DMS79 treated with DMSO at 0.1 percent for 48 hours (cell line): ENCODE results near the gene ZNF280C.
"Not testable (repeated sequence)": the region's sequence is repeated elsewhere in the genome, so short reads cannot be mapped to it uniquely, and the experiment has no call there.

Experiments
- DNase-seq: peaks from one replicate; lab custom pipeline; 2025; lab: John Stamatoyannopoulos, UW

The ZNF280C gene

DNA sequence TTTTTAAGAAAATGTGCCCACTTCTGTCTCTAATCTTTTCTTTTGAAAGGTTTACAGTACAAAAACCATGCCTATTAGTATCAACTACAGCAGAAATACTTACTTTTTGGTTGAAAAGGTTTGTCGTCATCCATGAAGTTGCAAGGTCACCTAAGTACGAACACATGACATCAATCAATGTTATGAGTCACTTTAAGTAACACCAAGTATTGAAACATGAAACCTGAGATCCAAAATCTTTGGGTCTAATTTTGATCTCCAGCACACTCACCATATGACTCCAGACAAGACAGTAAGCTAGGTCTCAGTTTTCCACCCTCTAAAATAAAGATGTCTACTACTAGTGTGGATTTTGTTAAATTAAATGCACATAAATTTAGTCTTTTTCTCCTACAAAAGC, 8.4 kb downstream of the ZNF280C start:
- DNase-seq, result no peak

DNA sequence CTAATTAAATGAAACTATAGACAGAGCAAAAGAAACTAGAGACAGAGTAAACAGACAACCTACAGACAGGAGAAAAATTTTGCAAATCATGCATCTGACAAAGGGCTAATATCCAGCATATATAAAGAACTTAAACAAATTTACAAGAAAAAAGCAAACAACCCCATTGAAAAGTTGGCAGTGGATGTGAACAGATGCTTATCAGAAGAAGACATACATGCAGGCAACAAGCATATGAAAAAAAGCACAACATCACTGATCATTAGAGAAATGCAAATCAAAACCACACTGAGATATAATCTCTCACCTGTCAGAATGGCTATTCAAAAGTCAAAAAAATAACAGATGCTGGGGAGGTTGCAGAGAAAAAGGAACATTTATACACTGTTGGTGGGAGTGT, 14.8 kb downstream of the ZNF280C start:
- no peak for DNase-seq

DNA sequence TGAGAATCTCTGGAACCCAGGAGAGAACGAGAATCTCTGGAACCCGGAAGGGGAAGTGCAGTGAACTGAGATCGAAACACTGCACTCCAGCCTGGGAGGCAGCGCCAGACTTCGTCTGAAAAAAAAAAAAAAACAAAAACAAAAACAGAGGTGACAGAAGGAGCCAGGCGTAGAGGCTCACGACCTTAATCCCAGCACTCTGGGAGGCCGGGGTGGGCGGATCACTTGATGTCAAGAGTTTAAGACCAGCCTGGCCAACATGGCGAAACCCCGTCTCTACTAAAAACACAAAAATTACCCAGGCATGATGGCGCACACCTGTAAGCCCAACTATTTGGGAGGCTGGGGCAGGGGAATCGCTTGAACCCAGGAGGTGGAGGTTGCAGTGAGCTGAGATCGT, 17.0 kb downstream of the ZNF280C start:
- DNase-seq, result no peak

DNA sequence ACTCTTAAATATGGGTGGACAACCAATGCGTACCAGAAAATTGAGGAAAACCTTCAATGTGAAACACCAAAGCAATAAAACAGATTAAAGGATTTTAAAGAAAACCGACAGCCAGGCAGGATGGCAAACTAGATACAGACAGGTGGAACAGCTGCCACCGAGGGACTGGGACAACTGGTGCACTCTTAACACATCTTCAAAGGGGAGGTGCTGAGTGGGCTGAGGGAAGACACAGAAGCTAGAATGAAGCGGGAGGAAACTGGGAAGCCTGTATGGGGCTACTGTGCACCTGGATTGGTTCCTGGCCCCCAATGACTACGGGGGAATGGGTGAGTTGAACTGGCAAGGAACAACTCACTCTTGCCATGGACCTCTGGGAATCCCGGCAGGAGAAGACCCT, 20.7 kb downstream of the ZNF280C start:
- DNase-seq, result no peak

DNA sequence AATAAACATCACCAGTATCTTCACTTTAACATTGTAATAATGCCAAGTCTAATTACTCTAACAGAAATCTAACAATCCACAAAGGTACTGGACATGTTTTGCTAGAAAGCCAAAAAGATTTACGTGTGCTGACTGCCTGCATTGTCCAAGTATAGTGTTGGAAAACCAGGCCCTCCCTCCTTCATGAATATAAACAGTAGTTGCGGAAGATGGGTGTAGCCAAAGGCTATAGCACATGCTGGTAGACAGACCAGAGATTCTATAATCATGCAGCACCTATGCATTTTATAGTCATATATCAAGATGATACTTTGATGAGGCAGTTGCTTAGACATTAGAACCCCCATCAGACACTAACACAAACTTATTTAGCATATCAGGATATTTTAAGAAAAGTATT, 22.6 kb downstream of the ZNF280C start:
- no peak for DNase-seq

DNA sequence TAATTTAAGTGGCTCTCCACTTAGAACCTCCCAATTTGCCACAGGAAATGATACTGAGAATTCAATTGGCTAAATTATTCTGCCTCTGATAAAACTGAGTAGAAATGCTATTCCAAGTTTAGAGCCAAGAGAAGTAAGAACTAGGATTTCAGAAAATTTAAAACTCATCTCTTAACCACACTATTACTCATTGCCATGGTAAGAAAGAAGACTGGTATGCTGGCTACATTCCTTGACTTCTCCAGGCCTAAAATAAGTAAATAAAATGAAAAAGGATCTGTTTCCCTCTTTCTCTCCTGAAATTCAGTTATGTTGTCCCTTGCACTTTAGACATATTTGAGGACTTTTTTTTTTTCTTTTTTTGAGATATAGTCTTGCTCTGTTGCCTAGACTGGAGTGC, 23.3 kb downstream of the ZNF280C start:
- DNase-seq, result no peak

DNA sequence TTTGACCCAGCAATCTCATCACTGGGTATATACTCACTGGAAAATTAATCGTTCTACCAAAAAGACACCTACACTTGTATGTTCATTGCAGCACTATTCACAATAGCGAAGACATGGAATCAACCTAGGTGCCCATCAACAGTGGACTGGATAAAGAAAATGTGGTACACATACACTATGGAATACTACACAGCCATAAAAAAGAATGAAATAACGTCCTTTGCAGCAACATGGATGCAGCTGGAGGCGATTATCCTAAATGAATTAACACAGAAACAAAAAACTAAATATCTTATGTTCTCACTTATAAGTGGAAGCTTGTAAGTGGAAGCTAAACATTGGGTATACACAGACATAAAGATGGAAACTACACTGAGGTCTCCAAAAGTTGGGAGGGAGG, 37.5 kb downstream of the ZNF280C start:
- DNase-seq, result not testable (repeated sequence)

DNA sequence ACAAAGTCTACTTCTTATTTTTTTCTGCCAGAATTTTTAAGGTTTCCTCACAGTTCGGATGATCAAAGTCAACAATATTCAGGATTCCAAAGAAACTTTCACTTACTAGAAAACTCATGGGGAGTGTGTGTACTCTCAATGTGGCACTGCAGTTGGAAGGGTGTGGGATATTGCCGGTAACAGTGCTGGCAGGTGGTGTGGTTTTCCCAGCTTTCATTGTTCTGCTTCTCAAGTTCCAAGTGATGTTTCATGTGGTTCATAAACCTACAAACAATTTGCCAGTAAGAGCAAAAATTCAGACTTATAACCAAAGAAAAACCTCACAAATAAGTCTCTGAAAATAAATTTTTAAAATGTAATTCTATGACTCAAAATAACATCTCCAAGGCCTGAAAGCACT, 39.8 kb downstream of the ZNF280C start:
- DNase-seq, result no peak

DNA sequence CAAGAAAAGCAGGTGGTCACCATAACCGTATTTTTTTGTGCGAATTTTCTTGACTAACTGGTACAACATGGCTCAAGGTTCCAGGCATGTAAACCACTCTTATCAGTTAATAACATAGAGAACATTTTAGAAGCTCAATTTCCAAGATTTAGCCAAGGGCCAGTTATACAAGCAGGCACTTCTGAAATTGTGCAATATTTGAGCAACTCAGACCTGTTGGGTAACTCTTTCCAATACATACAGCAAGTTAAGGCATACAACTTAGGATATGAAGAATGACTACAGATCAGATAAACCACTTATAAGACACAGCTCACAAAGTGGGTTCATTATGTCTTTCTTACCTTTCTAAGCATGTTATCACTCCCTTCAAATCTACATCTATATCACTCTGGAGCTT, 43.9 kb downstream of the ZNF280C start:
- DNase-seq, result no peak

DNA sequence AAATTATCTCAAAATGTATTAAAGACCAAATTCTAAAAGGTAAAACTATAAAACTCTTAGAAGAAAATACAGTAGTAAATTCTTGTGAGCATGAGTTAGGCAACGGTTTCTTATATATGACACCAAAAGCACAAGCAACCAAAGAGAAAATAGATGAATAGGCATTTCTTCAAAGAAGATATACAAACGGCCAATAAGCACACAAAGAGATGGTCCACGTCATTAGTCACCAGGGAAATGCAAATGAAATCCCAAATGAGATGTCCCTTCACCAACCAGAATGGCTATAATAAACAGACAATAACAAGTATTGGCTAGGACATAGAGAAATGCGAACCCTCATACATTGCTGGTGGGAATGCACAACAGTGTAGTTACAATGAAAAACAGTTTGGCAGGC, 52.4 kb downstream of the ZNF280C start:
- DNase-seq, result no peak

DNA sequence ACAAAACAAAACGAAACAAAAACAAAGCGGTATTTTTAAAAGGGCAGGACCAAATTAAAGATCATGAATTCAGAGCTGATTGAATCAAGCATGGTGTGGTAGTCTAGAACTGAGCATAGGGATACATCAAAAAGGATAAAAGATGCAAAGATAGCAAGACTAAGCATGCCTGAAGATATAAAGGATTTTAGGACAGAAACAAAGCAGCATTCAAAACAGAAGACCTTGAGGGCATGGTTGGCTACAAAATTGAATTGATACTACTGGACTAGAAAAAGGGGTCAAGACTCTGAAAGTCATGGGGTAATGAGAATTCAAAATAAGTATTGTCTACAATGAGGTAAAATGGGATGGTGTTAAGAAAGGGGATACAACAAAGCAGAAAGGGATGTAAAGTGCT, 55.3 kb downstream of the ZNF280C start:
- no peak for DNase-seq

DNA sequence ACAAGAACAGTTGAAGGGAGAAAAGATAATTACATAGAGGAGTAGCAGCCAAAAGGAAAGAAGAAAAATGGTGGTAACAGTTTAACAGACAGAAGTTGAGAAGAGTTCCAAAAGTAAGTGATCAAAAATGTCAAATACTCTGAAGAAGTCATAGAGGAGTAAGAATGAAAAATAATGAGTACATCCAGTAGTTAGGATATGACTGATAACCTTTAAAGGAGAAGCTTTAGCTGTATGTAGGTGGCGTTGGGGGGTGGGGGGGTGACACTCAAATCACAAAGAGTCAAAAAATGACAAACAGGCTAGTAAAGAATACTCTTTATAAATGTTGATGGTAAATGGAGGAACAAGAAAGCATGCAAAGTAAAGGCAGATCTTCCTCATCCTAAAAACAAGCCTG, 56.3 kb downstream of the ZNF280C start:
- no peak for DNase-seq

DNA sequence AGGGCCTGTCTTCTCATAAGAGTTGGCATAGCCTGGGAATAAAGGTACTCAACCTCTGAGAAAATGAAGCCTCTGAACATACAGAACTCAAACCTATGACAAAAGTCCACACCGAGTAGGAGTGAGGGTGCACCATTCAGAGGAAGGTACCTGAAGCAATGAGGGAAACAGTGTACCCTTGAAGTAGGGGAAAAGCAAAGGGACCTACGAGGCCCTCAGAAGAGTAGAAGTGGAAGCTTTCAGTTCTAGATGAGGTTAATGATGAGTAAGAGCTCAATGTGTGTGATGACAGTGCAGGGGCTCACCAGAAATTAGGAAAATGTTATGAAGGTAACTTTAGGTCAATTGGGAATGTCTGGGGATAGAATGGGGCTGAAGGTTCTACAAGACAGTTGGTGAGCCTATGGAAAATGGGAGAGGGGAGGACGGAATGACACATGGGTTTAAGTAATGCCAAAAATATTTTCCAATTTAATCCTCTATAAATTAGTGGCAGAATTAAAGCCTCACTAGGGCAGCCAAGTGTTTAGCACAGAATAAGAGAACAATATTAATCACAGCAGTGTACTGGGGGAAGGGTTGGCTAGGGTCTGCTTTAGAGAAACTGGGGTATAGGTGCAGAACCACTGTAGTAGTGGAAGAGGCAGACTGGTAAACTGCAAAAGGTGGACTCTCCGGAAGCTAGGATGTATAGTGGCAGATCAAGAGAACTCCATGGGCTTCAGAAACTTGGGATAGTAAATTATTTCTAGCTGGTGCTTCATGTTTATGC, 57.1 kb downstream of the ZNF280C start:
- DNase-seq, result no peak

DNA sequence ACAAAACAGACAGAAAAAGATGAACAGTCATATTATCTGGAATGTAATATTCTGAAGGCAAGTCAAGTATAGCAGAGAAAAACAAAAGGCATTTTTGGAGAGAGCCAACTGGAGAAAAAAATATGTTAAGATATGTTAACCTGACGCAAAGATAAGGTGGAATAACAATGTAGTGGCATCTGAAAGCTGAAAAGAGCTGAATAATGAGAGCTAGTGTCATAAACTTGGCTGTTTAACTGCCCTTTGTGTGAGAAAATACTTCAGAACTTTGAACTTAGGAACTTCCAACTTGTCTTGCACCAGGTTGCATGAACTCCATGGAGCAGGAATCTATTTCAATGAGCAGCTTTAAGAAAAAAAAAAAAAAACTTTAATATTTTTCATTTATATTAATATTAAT, 64.1 kb downstream of the ZNF280C start:
- no peak for DNase-seq

DNA sequence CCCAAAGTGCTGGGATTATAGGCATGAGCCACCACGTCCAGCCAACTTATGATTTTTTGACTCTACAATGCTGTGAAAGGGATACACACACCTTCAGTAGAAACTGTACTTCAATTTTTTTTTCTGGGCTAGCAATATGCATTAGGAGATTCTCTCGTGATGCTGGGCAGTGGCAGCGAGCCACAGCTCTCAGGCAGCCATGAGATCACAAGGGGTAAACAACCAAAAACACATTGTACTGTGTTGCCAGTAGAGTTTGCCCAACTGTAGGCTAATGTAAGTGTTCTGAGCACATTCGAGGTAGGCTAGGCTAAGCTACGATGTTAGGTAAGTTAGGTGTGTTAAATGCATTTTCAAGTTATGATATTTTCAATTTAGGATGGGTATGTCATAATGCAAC, 71.2 kb downstream of the ZNF280C start:
- DNase-seq, result no peak

DNA sequence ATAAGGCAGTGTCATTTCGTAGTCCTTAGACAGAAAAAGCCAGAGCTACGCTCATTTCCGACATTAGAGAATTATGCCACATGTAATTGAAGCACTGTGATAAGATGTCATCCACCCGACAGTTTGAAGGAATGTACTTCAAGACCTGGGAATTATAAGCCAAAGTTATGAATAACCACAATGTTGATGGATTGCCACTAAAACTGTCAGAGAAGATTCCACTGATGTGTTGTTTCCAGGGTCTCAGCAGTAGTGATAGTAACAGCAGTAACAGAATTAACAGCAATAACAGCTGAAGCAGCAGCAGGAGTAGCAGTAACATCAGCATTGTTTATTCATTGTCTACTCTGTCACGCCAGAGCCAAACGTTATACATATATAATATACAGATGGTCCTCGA, 72.2 kb downstream of the ZNF280C start:
- DNase-seq, result no peak

DNA sequence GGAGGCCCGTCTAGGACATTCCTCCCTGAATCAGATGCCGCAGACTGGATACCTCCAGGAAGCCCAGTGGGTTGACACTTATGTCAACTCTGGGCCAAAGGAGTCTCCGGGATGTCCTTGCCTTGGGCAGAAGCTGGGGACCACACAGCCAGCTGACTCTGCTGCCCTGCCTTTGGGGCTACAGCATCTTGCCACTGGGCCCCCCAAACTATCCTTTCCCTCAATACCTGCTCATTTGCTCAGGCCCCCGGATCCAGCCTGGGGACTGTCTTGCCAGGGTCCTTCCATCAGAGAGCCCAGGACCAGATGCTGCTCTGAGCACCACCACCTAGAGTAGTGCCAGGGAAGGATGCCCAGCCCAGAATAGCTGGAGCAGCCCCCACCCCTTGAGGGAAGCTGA, 77.9 kb downstream of the ZNF280C start:
- DNase-seq, result no peak

DNA sequence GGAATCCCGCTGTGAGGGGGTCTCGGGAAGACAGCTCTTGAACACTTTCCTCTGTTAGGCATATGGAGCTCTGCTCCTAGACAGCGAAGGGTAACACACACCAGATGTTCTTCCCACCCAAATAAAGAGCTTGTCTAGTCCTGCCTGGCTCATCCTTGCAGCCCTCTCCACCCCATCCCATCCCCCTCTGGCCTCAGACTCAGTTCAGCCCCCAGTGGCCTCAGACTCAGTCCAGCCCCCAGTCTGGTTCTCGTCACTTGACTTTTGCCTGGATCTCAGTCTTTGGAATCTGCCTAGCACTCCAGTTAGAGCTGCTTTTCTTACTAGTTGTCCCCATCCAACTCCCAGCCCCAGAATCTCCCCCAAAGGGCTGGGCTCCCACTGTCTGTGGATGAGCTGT, 82.0 kb downstream of the ZNF280C start:
- DNase-seq, result no peak

DNA sequence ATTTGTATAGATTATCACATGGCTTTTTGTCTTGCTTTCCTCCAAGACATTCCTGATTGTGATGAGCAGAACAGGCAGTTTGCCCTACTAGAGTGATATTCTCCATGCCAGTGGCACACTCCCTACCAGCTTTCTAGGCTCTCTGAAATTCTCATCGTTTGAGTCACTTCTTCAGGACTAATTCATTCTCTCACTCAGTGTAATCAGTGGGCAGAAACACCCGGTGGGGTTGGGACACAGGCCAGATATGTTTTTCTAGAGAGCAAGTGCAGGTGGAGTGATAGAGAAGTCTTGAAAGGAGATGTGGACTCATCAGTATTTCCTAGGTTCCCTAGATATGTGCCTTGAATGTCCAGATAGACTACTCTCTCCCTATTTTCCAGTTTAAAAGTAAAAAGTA, 83.8 kb downstream of the ZNF280C start:
- DNase-seq, result no peak

DNA sequence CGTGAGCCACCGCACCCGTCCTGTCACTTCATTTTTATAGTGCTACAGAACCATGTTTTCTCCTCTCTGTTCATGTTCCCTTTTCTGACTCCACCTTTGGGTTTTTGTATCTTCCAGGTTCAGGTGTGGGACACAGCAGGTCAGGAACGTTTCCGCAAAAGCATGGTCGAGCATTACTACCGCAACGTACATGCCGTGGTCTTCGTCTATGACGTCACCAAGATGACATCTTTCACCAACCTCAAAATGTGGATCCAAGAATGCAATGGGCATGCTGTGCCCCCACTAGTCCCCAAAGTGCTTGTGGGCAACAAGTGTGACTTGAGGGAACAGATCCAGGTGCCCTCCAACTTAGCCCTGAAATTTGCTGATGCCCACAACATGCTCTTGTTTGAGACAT, 84.5 kb downstream of the ZNF280C start:
- DNase-seq, result no peak

DNA sequence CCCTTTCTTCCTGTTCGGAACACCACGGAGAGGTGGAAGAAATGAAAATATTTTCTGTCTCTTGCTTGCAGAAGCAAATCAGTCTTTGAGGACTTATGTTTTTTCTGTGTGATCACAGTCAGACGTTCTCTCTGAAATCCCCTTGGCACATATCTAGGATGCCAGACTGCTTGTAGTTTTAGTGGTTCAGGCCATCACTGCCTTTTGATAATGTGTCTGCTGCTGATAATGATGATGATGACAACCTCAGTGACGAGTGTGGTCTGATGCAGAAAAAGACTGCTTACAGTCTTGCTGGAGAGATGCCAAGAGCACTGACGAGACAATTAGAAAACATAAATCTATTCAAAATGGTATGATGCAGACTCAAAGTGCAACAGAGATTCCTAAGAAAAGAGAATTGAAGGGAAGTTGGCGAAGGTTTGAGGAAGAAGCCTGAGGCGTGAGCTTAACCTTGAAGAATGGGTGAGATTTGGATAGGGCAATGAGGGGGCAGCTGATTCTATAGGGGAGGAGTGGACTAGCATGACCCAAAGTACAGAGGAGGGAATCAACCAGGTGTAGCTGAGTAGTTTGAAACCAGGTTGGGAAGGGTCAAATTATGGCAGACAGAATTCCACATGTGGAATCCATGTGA, 89.0 kb downstream of the ZNF280C start:
- DNase-seq, result no peak

DNA sequence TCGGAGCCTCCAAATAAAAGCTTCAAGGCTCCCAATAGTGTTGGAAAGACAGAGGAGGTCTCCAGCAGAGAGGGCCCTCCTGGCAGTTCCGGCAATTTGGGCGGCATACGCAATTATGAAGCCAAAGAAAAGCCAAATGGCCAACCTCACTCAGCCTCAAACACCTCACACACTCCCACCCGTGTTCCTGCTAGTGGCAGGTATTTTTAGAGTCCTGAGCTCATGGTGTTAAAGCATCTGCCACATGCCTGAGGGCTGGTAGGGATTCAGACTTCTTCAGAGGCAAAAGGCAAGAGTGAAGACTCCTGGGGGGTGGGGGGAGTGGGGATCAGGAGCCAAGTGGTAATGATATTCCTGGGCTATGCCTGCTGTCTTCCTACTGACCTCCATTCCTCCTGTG, 89.5 kb downstream of the ZNF280C start:
- no peak for DNase-seq

DNA sequence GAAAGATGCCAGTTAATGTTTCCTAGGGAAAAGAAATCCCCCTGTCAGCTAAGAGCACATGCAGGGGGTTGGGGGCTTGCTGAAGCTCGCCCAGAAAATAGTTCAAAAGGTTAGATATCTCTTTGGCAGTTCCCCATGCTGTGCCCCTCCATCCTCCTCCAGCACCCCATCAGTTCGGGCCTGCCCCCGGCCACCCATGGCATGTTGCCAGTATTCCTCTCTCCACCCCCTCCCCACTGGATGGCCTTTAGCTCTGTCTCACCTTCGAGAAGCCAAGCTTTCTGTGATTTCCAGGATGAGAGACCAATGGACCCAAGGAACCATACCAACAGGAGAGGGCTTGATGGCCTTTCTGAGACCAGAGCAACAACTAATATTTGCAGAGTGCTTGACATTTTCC, 91.8 kb downstream of the ZNF280C start:
- DNase-seq, result no peak

DNA sequence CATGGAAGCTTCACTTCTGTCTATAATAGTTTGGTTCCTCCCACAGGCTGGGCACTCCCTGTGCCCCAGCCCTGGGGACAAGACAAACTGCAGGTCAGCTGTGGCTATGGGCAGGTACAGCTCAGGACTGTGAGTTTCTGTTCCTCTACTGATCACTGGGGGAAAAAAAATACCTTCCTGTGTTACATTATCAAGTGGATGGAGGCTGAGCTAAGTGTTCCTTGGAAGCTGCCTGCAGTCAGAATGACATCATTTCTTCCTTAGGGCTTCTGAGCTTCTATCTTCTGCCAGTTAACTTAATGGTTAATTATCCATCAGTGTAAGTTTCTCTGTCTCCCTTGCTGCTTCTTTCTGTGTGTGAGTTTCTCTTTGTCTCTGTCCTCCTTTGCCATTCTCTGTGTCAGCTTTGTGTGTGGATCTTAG, 92.3 kb downstream of the ZNF280C start:
- no peak for DNase-seq
